ENCODE data around the gene KIAA0825.
"Not testable (repeated sequence)": the region's sequence is repeated elsewhere in the genome, so short reads cannot be mapped to it uniquely, and the experiment has no call there.

DNA sequence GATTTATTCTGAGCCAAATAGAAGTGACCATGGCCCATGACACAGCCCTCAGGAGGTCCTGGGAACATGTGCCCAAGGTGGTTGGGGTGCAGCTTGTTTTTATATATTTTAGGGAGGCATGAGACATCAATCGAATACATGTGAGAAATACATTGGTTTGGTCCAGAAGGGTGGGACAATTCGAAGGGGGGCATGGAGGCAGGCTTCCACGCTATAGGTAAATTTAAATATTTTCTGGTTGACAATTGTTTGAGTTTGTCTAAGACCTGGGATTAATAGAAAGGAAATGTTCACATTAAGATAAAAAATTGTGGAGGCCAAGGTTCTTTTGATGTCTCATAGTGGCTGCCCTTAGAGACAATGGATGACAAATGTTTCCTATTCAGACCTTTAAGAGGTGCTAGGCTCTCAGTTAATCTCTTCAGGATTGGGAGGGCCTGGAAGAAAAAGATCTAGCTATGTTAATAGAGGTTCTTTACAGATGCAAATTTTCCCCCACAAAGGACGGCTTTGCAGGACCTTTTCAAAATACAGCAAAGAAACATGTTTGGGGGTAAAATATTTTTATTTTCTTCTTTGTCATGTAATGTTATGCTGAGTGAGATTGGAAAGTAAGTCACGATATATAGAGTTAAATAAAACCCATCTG is 263.4 kb downstream of the KIAA0825 start:
- not testable (repeated sequence) for TF ChIP-seq SUZ12 (IDR thresholded peaks at IDR 0.05); FOXM1 (IDR thresholded peaks at IDR 0.05; ENCODE audit: borderline replicate concordance); NFRKB (IDR thresholded peaks at IDR 0.05); ELF4 (IDR thresholded peaks at IDR 0.05); ARNT (IDR thresholded peaks at IDR 0.05); FOXA1 (IDR thresholded peaks at IDR 0.05); HDGF (IDR thresholded peaks at IDR 0.05; ENCODE audit: borderline replicate concordance); SP1 (IDR thresholded peaks at IDR 0.05); FOXK2 (IDR thresholded peaks at IDR 0.05); TARDBP (IDR thresholded peaks at IDR 0.05); BHLHE40 (IDR thresholded peaks at IDR 0.05; ENCODE audit: borderline replicate concordance); L3MBTL2 (conservative IDR thresholded peaks at IDR 0.05); LEF1 (IDR thresholded peaks at IDR 0.05; ENCODE audit: borderline replicate concordance)
- TF ChIP-seq, protein P1, sequence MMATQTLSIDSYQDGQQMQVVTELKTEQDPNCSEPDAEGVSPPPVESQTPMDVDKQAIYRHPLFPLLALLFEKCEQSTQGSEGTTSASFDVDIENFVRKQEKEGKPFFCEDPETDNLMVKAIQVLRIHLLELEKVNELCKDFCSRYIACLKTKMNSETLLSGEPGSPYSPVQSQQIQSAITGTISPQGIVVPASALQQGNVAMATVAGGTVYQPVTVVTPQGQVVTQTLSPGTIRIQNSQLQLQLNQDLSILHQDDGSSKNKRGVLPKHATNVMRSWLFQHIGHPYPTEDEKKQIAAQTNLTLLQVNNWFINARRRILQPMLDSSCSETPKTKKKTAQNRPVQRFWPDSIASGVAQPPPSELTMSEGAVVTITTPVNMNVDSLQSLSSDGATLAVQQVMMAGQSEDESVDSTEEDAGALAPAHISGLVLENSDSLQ (IDR thresholded peaks at IDR 0.05), result not testable (repeated sequence)
